Renal cortex interstitium (tissue), 11 donors: Measurements from ENCODE around the gene SRM. TPM values are rescaled to one million over a fixed set of nuclear protein-coding genes. Genes with fewer than 3 reads are reported as not detected.
"Not testable (repeated sequence)": the region's sequence is repeated elsewhere in the genome, so short reads cannot be mapped to it uniquely, and the experiment has no call there.

Experiments
- DNase-seq, 11 donors: peaks; one replicate each; pipeline ENCODE4 v3.0.0-alpha.2; 2013; ENCODE audit warnings: low read depth in 9 of 11, low spot score in 4 of 11; ENCODE audit errors: extremely low read depth in 1 of 11
- polyA plus RNA-seq, 3 donors: library from polyadenylated mRNA; unstranded; fragments of 120-200 nt; gene quantifications; one replicate each; pipeline ENCODE4 v1.2.1, GENCODE V29; 2013; ENCODE audit not compliant: insufficient read length in 3 of 3

SRM gene
- polyA plus RNA-seq, 3 donors, result 38.0 to 54.0 (median 47.3) TPM

- DNase-seq, result no peak
Observed at GRCh38 chr1:11071463-11072215, 11.8 kb upstream of the SRM start.

DNA sequence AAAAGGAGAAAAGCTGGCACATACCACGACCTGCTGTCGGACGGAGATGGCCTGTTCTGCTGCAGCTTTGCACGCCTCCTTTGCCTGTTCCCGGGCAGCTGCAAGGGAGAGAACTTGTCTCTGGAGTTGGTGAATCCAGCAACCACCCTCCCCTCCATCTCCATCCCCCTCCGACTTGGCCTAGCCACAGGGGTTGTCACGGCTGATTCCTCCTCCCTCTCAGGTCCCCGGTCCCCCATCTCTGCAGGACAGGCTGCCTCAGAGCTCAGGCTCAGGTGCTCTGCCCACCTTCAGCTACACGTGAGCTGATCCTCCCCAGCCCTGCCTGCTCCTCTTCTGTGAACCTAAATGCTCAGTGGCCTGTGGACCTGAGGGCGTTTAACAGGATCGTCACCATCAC, 11.1 kb upstream of the SRM start:
- no peak for DNase-seq

- no peak for DNase-seq
Observed at GRCh38 chr1:11068600-11069473, 9.0 kb upstream of the SRM start.

DNA sequence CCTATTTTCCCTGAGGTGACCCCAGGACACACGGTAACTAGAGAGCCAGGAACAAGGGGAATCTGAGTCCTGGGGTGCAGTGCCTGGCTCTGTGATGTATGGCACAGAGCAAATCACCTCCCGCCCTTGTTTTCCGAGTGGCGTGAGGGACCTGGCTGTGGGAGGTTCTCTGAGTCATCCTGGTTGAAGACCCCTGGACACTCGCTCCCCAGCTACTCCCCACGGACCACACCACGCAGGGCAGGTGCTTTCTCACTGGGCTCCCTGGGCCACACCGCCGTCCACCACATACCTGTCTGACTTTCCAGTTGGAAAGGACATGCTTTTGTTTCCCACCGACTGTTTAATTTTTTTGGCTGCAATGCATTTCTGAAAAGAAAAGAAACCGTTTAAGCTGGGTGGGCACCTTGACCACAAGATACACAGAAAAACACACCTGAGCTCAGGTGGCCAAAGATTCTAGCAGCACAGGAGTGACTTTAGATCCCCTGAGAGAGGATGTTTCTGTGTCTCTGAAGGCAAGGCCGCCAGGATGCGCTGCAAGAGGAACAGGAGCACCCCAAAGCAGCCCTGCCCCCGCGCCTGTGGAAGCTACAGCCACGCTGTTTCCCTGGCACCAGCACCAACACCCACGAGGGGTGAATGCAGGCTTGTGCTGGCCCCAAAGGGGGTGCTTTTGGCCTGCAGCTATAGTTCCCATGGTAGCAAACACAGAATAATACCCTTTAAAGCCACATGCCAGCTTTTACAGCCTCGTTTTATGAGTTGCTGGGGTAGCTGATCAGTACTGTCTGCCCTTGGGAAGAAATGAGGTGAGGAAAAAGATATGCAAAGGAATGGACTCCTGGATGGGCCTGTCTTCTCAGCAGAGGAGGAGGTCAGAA, 8.1 kb upstream of the SRM start:
- no peak for DNase-seq

- no peak for DNase-seq
Observed at GRCh38 chr1:11065796-11066195, 6.0 kb upstream of the SRM start.

GRCh38 chr1:11064942-11065341, 5.1 kb upstream of the SRM start:
- no peak for DNase-seq

- not testable (repeated sequence) for DNase-seq
Observed at GRCh38 chr1:11063937-11064537, 4.2 kb upstream of the SRM start.

DNA sequence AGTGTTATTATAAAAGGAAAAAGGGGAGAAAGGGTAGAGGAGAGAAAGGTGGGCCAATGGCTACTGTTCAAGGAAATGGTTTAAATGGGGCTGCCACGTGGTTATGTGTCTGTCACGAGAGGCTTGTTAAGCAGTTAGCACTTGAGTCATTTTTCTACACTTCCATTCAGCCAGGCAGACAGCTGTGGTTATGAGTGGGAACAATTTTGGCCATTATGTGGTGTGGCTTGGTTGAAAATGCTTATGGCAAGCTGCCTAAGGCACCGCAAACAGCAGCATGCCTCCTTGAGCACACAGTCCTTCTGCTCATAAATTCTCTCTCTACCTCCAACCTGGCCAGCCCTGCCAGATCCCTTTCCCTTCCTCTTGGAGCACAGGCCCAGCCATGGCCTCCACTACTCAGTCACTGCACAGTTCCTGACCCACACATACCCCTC, 3.2 kb upstream of the SRM start:
- no peak for DNase-seq

GRCh38 chr1:11061652-11062365, 2.0 kb upstream of the SRM start:
- no peak for DNase-seq

DNA sequence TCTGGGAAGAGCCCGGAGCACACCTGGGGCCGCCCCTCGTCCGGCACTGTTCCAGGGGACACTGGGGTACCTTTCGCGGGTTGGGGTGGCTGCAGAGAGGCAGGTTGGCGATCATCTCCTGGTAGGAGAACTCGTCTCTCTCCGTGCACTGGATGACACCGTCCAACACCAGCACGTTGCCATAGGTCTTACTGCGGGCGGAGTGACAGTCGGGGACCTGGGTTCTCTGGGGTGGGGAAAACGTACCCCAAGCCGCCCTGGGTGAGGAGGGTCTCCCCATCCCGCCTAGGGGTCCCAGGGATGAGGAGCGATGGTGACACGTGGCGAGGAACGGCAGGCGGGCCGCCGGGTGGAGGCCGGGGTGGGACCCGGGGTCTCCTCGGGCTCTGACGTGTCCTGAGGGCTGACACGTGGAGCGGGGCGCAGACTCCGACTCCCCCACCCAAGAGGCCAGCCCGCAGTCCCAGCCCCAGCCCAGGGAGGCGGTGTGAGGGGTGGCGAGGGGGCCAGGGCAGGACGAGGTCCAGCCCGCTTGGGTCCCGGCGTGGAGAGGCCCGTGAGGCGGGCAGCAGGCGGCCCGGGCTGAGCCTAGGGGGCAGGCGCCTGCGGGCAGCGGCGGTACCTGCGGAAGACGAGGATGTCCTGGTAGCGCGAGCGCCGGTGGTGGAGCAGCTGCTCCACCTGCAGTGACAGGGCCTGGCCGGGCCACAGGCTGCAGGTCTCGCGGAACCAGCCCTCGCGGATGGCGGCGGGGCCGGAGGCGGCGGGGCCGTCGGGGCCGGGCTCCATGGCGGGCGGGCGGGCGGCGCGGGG, 457 bp downstream of the SRM start:
- DNase-seq, result peak in 1 of 11 donors; percentile 8

DNA sequence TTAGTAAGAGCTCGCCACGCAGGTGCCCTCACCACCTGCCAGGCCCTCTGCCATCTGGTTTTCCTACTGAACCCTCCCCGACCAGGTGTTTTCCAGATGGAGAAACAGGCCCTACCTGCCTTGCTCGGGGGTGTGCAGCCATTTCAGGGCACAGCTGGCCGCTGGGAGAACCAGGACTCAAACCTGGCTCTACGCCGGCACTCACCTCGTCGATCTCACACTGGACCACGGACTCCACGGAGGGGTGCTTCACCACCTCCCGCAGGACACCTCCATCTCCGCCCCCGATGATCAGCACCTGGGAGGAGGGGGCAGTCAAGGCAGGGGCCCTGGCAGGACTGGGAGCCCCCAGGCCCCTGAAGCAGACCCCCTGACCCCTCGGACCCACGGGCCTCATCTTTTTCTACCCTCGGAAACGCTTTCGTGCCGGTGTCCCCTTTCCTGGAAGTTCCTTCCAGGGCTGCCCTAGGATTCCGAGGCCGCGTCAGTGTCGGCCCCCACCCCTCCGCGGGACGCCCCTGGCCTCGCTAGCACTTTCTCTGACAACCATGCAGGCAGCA, 1.1 kb downstream of the SRM start:
- no peak for DNase-seq

GRCh38 chr1:11058026-11058425, 1.8 kb downstream of the SRM start:
- DNase-seq, result no peak

DNA sequence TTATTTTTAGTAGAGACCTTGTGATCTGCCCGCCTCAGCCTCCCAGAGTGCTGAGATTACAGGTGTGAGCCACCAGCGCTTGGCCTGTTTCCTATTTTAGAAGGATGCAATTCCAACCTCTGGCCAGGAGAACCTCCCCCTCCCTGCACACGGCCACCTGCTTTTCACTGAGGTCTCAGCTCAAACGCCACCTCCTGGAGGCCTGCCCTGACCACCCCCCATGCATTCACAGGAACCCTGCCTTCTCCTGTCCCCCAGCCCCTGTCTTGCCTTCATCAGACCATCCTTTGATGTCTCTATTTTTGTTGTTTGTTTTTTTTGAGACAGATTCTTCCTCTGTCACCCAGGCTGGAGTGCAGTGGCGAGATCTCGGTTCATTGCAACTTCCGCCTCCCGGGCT, 2.3 kb downstream of the SRM start:
- no peak for DNase-seq

DNA sequence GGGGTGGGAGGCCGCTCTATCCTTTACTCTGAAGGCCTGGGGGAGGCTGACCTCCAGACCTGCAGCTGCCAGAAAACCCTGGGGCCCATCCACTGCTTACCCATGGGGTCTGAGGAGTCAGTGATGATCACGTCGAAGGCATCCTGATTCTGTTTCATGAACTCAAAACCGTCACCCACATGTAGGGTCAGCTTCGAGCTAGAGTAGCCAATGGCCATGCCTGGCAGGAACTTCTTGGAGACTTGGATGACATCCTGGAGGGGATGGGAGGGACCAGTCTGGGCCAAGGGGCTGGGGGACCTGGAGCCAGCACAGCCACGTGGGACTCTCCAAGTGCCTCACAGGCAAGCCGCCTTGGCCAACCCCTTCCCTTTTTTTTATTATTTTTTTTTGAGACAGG, 3.3 kb downstream of the SRM start:
- no peak for DNase-seq

DNA sequence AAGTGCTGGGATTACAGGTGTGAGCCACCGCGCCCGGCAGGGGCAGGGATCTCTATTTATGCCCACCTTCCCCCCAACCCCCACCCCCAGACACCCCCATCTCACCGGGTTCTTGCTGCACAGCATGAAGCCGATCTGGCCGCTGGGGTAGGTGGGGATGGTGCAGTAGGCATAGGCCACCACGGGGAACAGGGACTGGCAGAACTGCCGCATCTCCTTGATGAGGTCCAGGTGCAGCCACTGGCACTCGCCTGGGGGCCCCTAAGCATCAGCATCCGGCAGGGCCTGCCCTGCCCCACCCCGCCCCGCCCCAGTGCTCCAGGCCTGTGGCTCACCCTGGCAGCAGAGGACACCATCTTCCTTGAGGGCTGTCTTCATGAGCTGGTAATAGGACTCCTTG, 4.1 kb downstream of the SRM start:
- DNase-seq, result no peak

GRCh38 chr1:11054666-11055065, 5.2 kb downstream of the SRM start:
- DNase-seq, result no peak

GRCh38 chr1:11054181-11054580, 5.6 kb downstream of the SRM start:
- DNase-seq, result no peak
